Activated CD4-positive, alpha-beta T cell treated with anti-CD3 and anti-CD28 coated beads, Interleukin-2, amount 10 ng/mL, durations not matched to agents 24 days and 14 days (primary cell): ENCODE data around the gene TFG. TPM values are rescaled to one million over a fixed set of nuclear protein-coding genes. Genes with fewer than 3 reads are reported as not detected.

Experiments
- DNase-seq: peaks from one replicate; pipeline ENCODE4 v3.0.0; 2022
- H3K27ac Mint-ChIP-seq: one replicate; pipeline ENCODE4 v1.8.0; 2022; ENCODE audit warnings: mild to moderate bottlenecking, mixed read lengths
- H3K27me3 Mint-ChIP-seq: one replicate; pipeline ENCODE4 v1.8.0; 2022; ENCODE audit warnings: mixed read lengths
- H3K36me3 Mint-ChIP-seq: one replicate; pipeline ENCODE4 v1.8.0; 2022; ENCODE audit warnings: low read depth, mild to moderate bottlenecking, mixed read lengths
- H3K4me1 Mint-ChIP-seq: one replicate; pipeline ENCODE4 v1.8.0; 2021; ENCODE audit warnings: mixed read lengths
- H3K4me3 Mint-ChIP-seq: one replicate; pipeline ENCODE4 v1.8.0; 2022; ENCODE audit warnings: mild to moderate bottlenecking, moderate library complexity, mixed read lengths
- H3K9me3 Mint-ChIP-seq: one replicate; pipeline ENCODE4 v1.8.0; 2021; ENCODE audit warnings: mixed read lengths
- intact Hi-C: fragments of 100-400 bp; cut with micrococcal nuclease; formaldehyde crosslinking; loops from one replicate; pipeline ENCODE4 v1.15.1; 2023
- total RNA-seq: library from RNA; stranded (reverse); gene quantifications from 2 replicates; pipeline ENCODE4 v1.2.3, GENCODE V29; 2022

TFG gene
- total RNA-seq, 1 donor from 2014 or later, result 71.5 TPM

GRCh38 chr3:100776097-100776729 lies 66.9 kb downstream of the TFG start:
- Mint-ChIP-seq H3K27me3 (no peaks in the 10 kb centered on the region), H3K4me1 (no peaks in the 10 kb centered on the region)

DNA sequence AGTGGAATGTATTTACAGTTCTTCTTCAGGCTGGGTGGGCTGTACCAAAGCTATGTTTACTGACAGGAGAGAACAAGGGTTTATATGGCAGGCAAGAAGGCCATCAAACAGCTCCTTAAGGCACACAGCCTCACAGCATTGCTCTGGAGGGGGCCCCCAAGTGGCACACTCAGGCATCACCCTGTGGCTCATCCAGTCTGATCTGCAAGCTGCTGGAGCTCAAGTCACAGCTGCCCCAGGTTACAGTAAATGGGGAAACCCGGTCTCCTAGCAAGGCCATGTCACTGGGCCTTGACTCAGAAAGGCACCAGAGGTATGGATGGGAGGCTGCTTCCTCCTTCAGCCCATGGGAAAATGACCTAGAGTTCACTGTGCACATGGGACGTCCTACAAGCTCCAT lies 67.5 kb downstream of the TFG start:
- Mint-ChIP-seq H3K36me3 (no peaks in the 10 kb centered on the region), H3K4me3 (no peak overlapping the region), H3K27ac (no peak overlapping the region), H3K9me3 (no peaks in the 10 kb centered on the region), H3K4me1 (no peaks in the 10 kb centered on the region), H3K27me3 (no peaks in the 10 kb centered on the region)
- no peak for DNase-seq
- intact Hi-C loops, result no loop called here

More at GRCh38 chr3:100776097-100776729, 66.9 kb downstream of the TFG start:
- no peak overlapping the region for H3K4me3 Mint-ChIP-seq
- H3K27ac Mint-ChIP-seq, result no peak overlapping the region
- H3K9me3 Mint-ChIP-seq, result no peaks in the 10 kb centered on the region
- no peaks in the 10 kb centered on the region for H3K36me3 Mint-ChIP-seq
- intact Hi-C loops, result no loop called here
- no peak for DNase-seq

- Mint-ChIP-seq H3K36me3 (no peaks in the 10 kb centered on the region), H3K27ac (no peak overlapping the region), H3K9me3 (no peaks in the 10 kb centered on the region)
Measured at GRCh38 chr3:100777271-100777670, 68.0 kb downstream of the TFG start.

GRCh38 chr3:100779480-100779879 lies 70.2 kb downstream of the TFG start:
- Mint-ChIP-seq H3K4me1 (no peaks in the 10 kb centered on the region), H3K27me3 (no peaks in the 10 kb centered on the region), H3K36me3 (no peaks in the 10 kb centered on the region), H3K27ac (no peak overlapping the region), H3K4me3 (no peak overlapping the region), H3K9me3 (no peaks in the 10 kb centered on the region)
- intact Hi-C loops, result no loop called here
- DNase-seq, result no peak

More at GRCh38 chr3:100777271-100777670, 68.0 kb downstream of the TFG start:
- H3K27me3 Mint-ChIP-seq, result no peaks in the 10 kb centered on the region
- intact Hi-C loops, result no loop called here
- H3K4me1 Mint-ChIP-seq, result no peaks in the 10 kb centered on the region
- DNase-seq, result no peak
- H3K4me3 Mint-ChIP-seq, result no peak overlapping the region

DNA sequence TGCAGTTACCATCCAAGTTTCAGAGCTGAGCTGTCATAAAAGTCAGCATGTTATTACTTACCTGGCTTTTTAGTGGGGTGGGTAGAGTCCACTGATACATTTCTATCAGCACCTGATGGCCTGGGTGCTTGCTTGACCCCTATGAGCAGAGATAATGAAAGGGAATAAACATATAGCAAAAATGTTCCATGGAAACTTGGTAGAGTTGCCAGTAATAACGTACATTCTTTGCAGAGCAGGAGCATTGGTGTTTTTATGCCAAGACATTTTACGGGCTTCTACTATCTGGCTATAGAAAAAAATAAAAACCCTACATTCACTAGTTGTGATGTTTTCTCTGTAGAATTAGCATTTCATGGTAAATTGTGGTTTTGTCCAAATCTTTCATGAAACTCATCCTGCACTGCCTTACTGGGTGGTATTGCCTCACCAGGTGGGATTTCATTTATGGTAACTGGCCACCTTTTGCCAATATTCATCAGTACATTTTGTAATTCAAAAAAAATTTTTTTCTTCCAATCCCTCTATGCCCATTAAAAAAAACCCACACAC lies 70.9 kb downstream of the TFG start:
- Mint-ChIP-seq H3K9me3 (no peaks in the 10 kb centered on the region), H3K27me3 (peaks cover 1% of the 10 kb centered on the region), H3K4me1 (no peaks in the 10 kb centered on the region), H3K36me3 (no peaks in the 10 kb centered on the region), H3K27ac (no peak overlapping the region), H3K4me3 (no peak overlapping the region)
- intact Hi-C loops, result no loop called here
- no peak for DNase-seq

DNA sequence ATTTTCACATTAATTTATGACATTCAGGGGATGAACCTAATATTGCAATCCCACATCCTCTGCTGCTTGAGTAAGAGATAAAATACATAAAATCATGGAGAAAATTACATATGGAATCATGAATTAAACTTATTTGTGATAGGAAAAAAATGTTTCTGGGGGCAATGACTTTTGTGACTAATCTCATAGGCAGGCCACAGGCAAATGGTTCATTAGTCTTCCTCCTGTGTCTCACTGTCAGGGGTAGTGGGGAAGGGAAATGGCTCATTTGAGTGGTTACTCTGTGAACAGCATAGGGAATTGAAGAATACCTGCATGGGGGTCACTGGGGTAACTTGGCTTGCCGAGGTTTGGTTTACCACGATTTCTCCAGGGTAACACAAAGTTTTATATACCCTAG lies 72.0 kb downstream of the TFG start:
- Mint-ChIP-seq H3K27ac (no peak overlapping the region), H3K4me3 (no peak overlapping the region), H3K9me3 (no peaks in the 10 kb centered on the region), H3K36me3 (no peaks in the 10 kb centered on the region), H3K4me1 (no peaks in the 10 kb centered on the region), H3K27me3 (peaks cover 4% of the 10 kb centered on the region)
- no peak for DNase-seq
- intact Hi-C loops, result no loop called here

- H3K4me3 Mint-ChIP-seq, result no peak overlapping the region
- H3K9me3 Mint-ChIP-seq, result no peaks in the 10 kb centered on the region
- no peaks in the 10 kb centered on the region for H3K36me3 Mint-ChIP-seq
- no peak for DNase-seq
- H3K27me3 Mint-ChIP-seq, result peaks cover 4% of the 10 kb centered on the region
- no peak overlapping the region for H3K27ac Mint-ChIP-seq
- intact Hi-C loops, result no loop called here
- no peaks in the 10 kb centered on the region for H3K4me1 Mint-ChIP-seq
Measured at GRCh38 chr3:100782348-100782747, 73.1 kb downstream of the TFG start.

DNA sequence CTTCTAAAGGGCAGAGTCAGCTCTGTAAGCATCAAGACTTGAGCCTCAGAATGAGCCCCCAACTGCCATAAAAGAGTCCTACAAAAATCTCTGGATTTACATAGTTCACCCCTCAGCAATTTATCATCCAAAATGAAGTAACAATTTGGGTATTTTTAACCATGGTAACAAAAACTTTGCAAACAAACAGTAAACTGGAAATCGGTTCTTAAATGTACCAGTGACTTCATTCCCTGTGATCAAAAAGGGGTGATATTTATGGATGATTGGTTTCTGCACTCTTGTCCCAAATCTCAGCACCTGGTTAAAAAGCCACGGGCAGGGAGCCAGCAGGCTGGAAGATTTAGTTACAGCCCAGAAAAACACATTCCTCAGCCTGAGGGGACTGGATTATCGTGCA lies 73.6 kb downstream of the TFG start:
- H3K4me3 Mint-ChIP-seq, result no peak overlapping the region
- no peak overlapping the region for H3K27ac Mint-ChIP-seq
- H3K27me3 Mint-ChIP-seq, result peaks cover 4% of the 10 kb centered on the region
- no peak for DNase-seq
- no peaks in the 10 kb centered on the region for H3K36me3 Mint-ChIP-seq
- H3K9me3 Mint-ChIP-seq, result no peaks in the 10 kb centered on the region
- intact Hi-C loops, result no loop called here
- no peaks in the 10 kb centered on the region for H3K4me1 Mint-ChIP-seq

GRCh38 chr3:100783619-100784018 lies 74.3 kb downstream of the TFG start:
- no peak for DNase-seq
- Mint-ChIP-seq H3K27me3 (peaks cover 4% of the 10 kb centered on the region), H3K4me1 (no peaks in the 10 kb centered on the region), H3K27ac (no peak overlapping the region), H3K9me3 (no peaks in the 10 kb centered on the region), H3K4me3 (no peak overlapping the region), H3K36me3 (no peaks in the 10 kb centered on the region)
- intact Hi-C loops, result no loop called here

- Mint-ChIP-seq H3K9me3 (no peaks in the 10 kb centered on the region), H3K27ac (no peak overlapping the region), H3K36me3 (no peaks in the 10 kb centered on the region), H3K27me3 (peaks cover 15% of the 10 kb centered on the region), H3K4me3 (no peak overlapping the region), H3K4me1 (no peaks in the 10 kb centered on the region)
- no peak for DNase-seq
- intact Hi-C loops, result no loop called here
Measured at GRCh38 chr3:100789579-100789978, 80.3 kb downstream of the TFG start.

- Mint-ChIP-seq H3K36me3 (no peaks in the 10 kb centered on the region), H3K9me3 (no peaks in the 10 kb centered on the region), H3K4me3 (peak overlapping the region; percentile 24), H3K4me1 (peaks cover 5% of the 10 kb centered on the region), H3K27ac (no peak overlapping the region), H3K27me3 (peaks cover 12% of the 10 kb centered on the region)
- intact Hi-C loops, result loop anchor here (5.0 kb wide), 2 partner anchors 59 to 334 kb away; no protein-coding TSS in a partner anchor
- DNase-seq, result no peak
Measured at GRCh38 chr3:100796556-100796955, 87.3 kb downstream of the TFG start.

DNA sequence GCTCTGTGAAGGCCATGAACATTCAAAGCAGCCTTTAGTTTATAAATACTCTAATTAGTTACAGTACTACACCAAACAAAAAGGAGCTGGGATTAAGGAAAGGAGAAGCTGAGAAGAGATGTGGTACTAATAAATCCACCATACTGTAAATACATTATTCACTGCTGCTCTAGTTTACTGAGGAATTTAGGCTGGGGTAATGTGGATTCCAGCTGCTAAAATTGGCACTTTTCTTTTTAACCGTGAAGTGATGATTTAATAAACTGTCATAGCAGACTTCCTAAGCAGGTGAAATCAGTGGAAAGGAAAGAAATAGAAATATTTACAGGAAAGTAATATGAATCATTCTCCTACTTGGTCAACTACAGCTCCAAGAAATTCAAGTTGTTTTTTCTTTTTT lies 88.7 kb downstream of the TFG start:
- no peak overlapping the region for H3K27ac Mint-ChIP-seq
- no peak overlapping the region for H3K4me3 Mint-ChIP-seq
- H3K36me3 Mint-ChIP-seq, result no peaks in the 10 kb centered on the region
- no peaks in the 10 kb centered on the region for H3K9me3 Mint-ChIP-seq
- intact Hi-C loops, result loop anchor here (5.0 kb wide), 2 partner anchors 61 to 336 kb away; no protein-coding TSS in a partner anchor
- H3K27me3 Mint-ChIP-seq, result peaks cover 15% of the 10 kb centered on the region
- peaks cover 5% of the 10 kb centered on the region for H3K4me1 Mint-ChIP-seq
- no peak for DNase-seq
